ENCODE measurements around the gene TMEM94. TPM values are rescaled to one million over a fixed set of nuclear protein-coding genes. Genes with fewer than 3 reads are reported as not detected.

Gene TMEM94
- total and polyA plus RNA-seq, 2 of the 8 experiments (the other 6 are each of a cell fraction or from before 2014, with no cell fraction given): 54.8 to 69.9 TPM

GRCh38 chr17:75490953-75491649 is 34.7 kb downstream of the TMEM94 start:
- Histone ChIP-seq H2BK15ac (ENCODE audit: low read length) (no peak overlapping the region), H3K18ac (ENCODE audit: extremely low read depth, low read length) (no peak overlapping the region), H3K79me2 (ENCODE audit: control insufficient read depth in 1 of 2, insufficient read depth in 2 of 2, low read length in 2 of 2) (no peaks in the 10 kb centered on the region), H3K4me1 (replicated peaks in 1 of 4; ENCODE audit: control insufficient read depth in 3 of 4, insufficient read depth in 4 of 4, low read length in 3 of 4) (no peaks in the 10 kb centered on the region; a peak in 1 of 7 replicates), H3K4me2 (ENCODE audit: insufficient read depth in 1 of 2, low read depth in 2 of 2, low read length in 2 of 2) (no peak overlapping the region), H3K23ac (ENCODE audit: insufficient read length) (no peak overlapping the region), H3K56ac (replicated peaks; ENCODE audit: insufficient read length, low read depth, low read length) (no peak overlapping the region), H2BK120ac (replicated peaks; ENCODE audit: low read depth, low read length) (no peak overlapping the region), H4K91ac (replicated peaks; ENCODE audit: insufficient read length, low read length) (no peak overlapping the region), H3K36me3 (ENCODE audit: control insufficient read depth in 2 of 4, insufficient read depth in 4 of 4, low read length in 3 of 4) (peaks cover 0 to 6% (median 4%) of the 10 kb centered on the region in 4 experiments; a peak in 4 of 8 replicates), H4K5ac (ENCODE audit: insufficient read length, low read depth, low read length) (no peak overlapping the region), H3K14ac (ENCODE audit: insufficient read length) (no peak overlapping the region), H3K79me1 (ENCODE audit: low read depth, low read length) (no peaks in the 10 kb centered on the region; the same call in 1 of the 2 replicates), H2AK5ac (ENCODE audit: low read depth, low read length) (no peak overlapping the region), H3K27me3 (replicated peaks in 1 of 4; ENCODE audit: control insufficient read depth in 3 of 4, extremely low read depth in 1 of 4, insufficient read depth in 3 of 4, low read length in 3 of 4) (no peaks in the 10 kb centered on the region), H3K9me3 (ENCODE audit: insufficient read depth in 2 of 2, low read depth in 1 of 2, low read length in 1 of 2) (no peaks in the 10 kb centered on the region), H3K9ac (replicated peaks in 1 of 4; ENCODE audit: extremely low read depth in 1 of 4, low read depth in 3 of 4, low read length in 3 of 4) (no peak overlapping the region; a peak in 1 of 7 replicates), H2BK20ac (ENCODE audit: low read length) (no peak overlapping the region), H3K4ac (replicated peaks; ENCODE audit: insufficient read length, low read depth, low read length) (no peak overlapping the region), H3K27ac (ENCODE audit: low read depth, low read length) (no peak overlapping the region), H2AFZ (ENCODE audit: low read length) (no peak overlapping the region), H2BK12ac (ENCODE audit: low read depth, low read length) (no peak overlapping the region), H4K8ac (ENCODE audit: extremely low read depth, insufficient read depth, low read length) (no peak overlapping the region), H3K4me3 (ENCODE audit: extremely low read depth in 1 of 4, insufficient read depth in 2 of 4, low read depth in 3 of 4, low read length in 4 of 4) (no peak overlapping the region), H4K20me1 (replicated peaks in 1 of 2; ENCODE audit: control insufficient read depth in 1 of 2, insufficient read depth in 2 of 2, low read length in 2 of 2) (peaks cover 0 to 12% of the 10 kb centered on the region in 2 experiments), H2BK5ac (ENCODE audit: low read depth, low read length) (no peak overlapping the region), H3K23me2 (ENCODE audit: low read depth, low read length) (no peaks in the 10 kb centered on the region)
- WGBS, 2 experiments (ENCODE audit: extremely low coverage in 1 of 2, insufficient coverage in 1 of 2, insufficient read length in 1 of 2, insufficient replicate concordance in 2 of 2, low coverage in 1 of 2, low lambda C conversion rate in 2 of 2, missing lambda C conversion rate in 1 of 2): 91% methylated on average over 19 of the region's 19 CpGs; no CpG with 5 or more reads in 1 of the 2 experiments
- CTCF ChIA-PET (ENCODE audit: partially characterized antibody): interaction anchor here (1.0 to 1.8 kb wide), 2 partner anchors 12 to 64 kb away, joined by 5 to 9 read pairs; no protein-coding TSS in a partner anchor
- FAIRE-seq: no peak
- no peak for TF ChIP-seq ATF3 (IDR thresholded peaks at IDR 0.05; ENCODE audit: insufficient read depth, low read depth, low read length)
- TF ChIP-seq SP2 (IDR thresholded peaks at IDR 0.05; ENCODE audit: low read length): no peak
- TF ChIP-seq EP300 (IDR thresholded peaks at IDR 0.05; ENCODE audit: borderline replicate concordance in 1 of 2, low read depth in 2 of 2, low read length in 2 of 2): no peak
- TF ChIP-seq RBBP5 (IDR thresholded peaks at IDR 0.05; ENCODE audit: borderline replicate concordance, low read depth, low read length): no peak
- TF ChIP-seq, protein P1, sequence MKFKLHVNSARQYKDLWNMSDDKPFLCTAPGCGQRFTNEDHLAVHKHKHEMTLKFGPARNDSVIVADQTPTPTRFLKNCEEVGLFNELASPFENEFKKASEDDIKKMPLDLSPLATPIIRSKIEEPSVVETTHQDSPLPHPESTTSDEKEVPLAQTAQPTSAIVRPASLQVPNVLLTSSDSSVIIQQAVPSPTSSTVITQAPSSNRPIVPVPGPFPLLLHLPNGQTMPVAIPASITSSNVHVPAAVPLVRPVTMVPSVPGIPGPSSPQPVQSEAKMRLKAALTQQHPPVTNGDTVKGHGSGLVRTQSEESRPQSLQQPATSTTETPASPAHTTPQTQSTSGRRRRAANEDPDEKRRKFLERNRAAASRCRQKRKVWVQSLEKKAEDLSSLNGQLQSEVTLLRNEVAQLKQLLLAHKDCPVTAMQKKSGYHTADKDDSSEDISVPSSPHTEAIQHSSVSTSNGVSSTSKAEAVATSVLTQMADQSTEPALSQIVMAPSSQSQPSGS (IDR thresholded peaks at IDR 0.05; ENCODE audit: low read length): no peak
- no peak for TF ChIP-seq JUND (IDR thresholded peaks at IDR 0.05; ENCODE audit: low read length)
- no peak for TF ChIP-seq SRF (IDR thresholded peaks at IDR 0.05; ENCODE audit: low read depth, low read length)
- DNase-seq (ENCODE audit: low read depth in 1 of 2, low spot score in 2 of 2): no peak
- POLR2A ChIA-PET (ENCODE audit: partially characterized antibody): interaction anchor here (1.5 kb wide), 1 partner anchor 12 kb away, joined by 4 read pairs; no protein-coding TSS in a partner anchor

All from H1 (cell line).